Measurements from ENCODE around the gene ZNRF3.

GRCh38 chr22:29050457-29050856, 167.1 kb downstream of the ZNRF3 start:
- TF ChIP-seq CTCF (IDR thresholded peaks at IDR 0.05): no peak
- TF ChIP-seq POLR2A (IDR thresholded peaks at IDR 0.05): no peak
- TF ChIP-seq POLR2AphosphoS5 (IDR thresholded peaks at IDR 0.05; ENCODE audit: insufficient read depth in 1 of 2, low read depth in 1 of 2): no peak
